Endometrial microvascular endothelial cells (primary cell): Measurements from ENCODE around the gene ZNF786. TPM values are rescaled to one million over a fixed set of nuclear protein-coding genes. Genes with fewer than 3 reads are reported as not detected.
"Not testable (repeated sequence)": the region's sequence is repeated elsewhere in the genome, so short reads cannot be mapped to it uniquely, and the experiment has no call there.

ENCODE experiments used
- in situ Hi-C: cut with HindIII; loops from 2 replicates; pipeline ENCODE4 v1.10.0; 2017; ENCODE audit warnings: low sequenced_read_pairs, low pct_unique_long_range_greater_than_20kb; ENCODE audit errors: inconsistent ontology term
- total RNA-seq: library from RNA; depleted of rRNA; stranded (reverse); fragments of >200 nt; gene quantifications from one replicate; pipeline ENCODE4 v1.2.3, GENCODE V29; 2015; ENCODE audit errors: inconsistent ontology term

Gene ZNF786
- total RNA-seq, 1 donor from 2014 or later = 4.6 TPM

GRCh38 chr7:149046416-149046815 lies 44.1 kb downstream of the ZNF786 start:
- in situ Hi-C loops = no loop called here

GRCh38 chr7:149043936-149044335 lies 46.6 kb downstream of the ZNF786 start:
- in situ Hi-C loops = no loop called here

GRCh38 chr7:149041350-149041749 lies 49.2 kb downstream of the ZNF786 start:
- in situ Hi-C loops = no loop called here

- in situ Hi-C loops = not testable (repeated sequence)
These were observed 51.9 kb downstream of the ZNF786 start for GRCh38 chr7:149038641-149039040.

GRCh38 chr7:149036676-149037075 lies 53.8 kb downstream of the ZNF786 start:
- in situ Hi-C loops = no loop called here

GRCh38 chr7:149031353-149031910 lies 59.1 kb downstream of the ZNF786 start:
- in situ Hi-C loops = no loop called here

- in situ Hi-C loops = not testable (repeated sequence)
These were observed 60.1 kb downstream of the ZNF786 start for GRCh38 chr7:149030439-149030838.

GRCh38 chr7:149028346-149029109 lies 62.0 kb downstream of the ZNF786 start, which contains the start of gene PDIA4:
Gene PDIA4 (minus strand): TSS chr7:149028505. CDS start chr7:149028408, 97 bp downstream.
- in situ Hi-C loops = no loop called here

GRCh38 chr7:149027611-149028345 lies 62.7 kb downstream of the ZNF786 start:
- in situ Hi-C loops = no loop called here

- in situ Hi-C loops = no loop called here
These were observed 63.5 kb downstream of the ZNF786 start for GRCh38 chr7:149027055-149027454.

- in situ Hi-C loops = no loop called here
These were observed 66.9 kb downstream of the ZNF786 start for GRCh38 chr7:149023662-149024061.

GRCh38 chr7:149022756-149023360 lies 67.7 kb downstream of the ZNF786 start:
- in situ Hi-C loops = no loop called here

- in situ Hi-C loops = no loop called here
These were observed 68.8 kb downstream of the ZNF786 start for GRCh38 chr7:149021725-149022062.

- in situ Hi-C loops = no loop called here
These were observed 70.0 kb downstream of the ZNF786 start for GRCh38 chr7:149020483-149020882.

Other genes starting within 250 kb of the ZNF786 start
- gene EZH2, start 206.4 kb downstream of the ZNF786 start, total RNA-seq = 15.3 TPM
- 257 TPM for gene PDIA4, start 62.2 kb downstream of the ZNF786 start, total RNA-seq
- 1.0 TPM for gene ZNF425, start 35.6 kb upstream of the ZNF786 start, total RNA-seq
- 11.7 TPM for gene ZNF398, start 56.7 kb upstream of the ZNF786 start, total RNA-seq
- gene ZNF282, start 104.8 kb upstream of the ZNF786 start, total RNA-seq = 23.7 TPM
- gene ZNF212, start 148.9 kb upstream of the ZNF786 start, total RNA-seq = 2.7 TPM
- 2.6 TPM for gene ZNF783, start 171.5 kb upstream of the ZNF786 start, total RNA-seq